IPS-NIHi11 (cell line): ENCODE measurements around the gene PRKN.

Source experiments
- DNase-seq: peaks from one replicate; pipeline ENCODE4 v3.0.0; 2012; ENCODE audit warnings: mixed read lengths, low spot score

PRKN gene

DNA sequence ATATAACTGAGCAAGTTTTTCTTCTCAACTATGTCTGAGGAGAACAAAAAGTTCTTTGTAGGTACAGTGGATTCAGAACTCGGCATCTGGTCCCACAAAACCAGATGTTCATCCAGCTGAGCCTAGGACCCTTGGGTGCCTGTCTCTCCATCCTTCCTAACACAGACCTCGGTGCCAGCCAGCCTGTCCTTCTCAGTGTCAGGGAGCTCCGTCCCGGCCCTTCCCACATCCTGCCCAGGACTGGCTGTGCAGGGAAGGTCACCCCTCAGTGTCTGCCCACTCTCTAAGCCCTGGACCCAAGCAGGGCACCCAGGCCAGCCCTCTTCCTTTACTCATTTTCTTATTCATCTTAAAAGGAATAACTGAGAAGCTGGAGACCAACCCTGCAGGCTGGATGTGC lies 1421.7 kb downstream of the PRKN start:
- no peak for DNase-seq

DNA sequence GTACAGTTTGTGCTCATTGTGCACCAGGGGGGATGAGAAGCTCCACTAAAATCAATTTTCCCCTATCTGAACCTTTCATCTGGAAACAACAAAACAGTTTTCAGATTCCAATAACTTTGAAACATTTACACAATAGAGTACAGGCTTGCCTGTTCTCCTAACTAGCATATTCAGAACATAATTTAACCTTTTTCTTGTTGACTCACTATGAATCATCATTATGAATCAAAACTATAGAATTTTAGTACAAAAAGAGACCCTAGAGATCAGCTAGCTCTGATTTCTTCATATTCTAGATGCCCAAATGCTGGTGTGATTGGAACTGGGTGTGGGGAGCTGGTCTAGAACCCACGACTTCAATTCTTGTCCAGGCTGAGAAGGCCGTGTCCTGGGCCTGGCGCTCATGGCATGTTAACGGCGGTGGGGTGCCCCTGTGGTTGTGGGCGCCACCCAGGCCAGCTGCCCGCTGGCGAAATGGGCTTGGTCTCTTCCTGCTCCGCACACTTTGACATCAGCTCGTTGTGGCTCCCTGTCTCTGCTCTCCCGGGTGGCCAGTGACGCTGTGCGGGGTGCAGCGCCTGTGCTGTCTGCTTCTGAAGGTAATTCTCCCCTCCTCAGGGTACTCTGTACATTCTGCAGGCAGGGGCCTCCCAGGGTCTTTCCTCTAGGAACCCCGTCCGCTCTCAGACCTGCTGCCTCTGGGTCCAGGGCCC lies 1423.8 kb downstream of the PRKN start:
- no peak for DNase-seq

DNA sequence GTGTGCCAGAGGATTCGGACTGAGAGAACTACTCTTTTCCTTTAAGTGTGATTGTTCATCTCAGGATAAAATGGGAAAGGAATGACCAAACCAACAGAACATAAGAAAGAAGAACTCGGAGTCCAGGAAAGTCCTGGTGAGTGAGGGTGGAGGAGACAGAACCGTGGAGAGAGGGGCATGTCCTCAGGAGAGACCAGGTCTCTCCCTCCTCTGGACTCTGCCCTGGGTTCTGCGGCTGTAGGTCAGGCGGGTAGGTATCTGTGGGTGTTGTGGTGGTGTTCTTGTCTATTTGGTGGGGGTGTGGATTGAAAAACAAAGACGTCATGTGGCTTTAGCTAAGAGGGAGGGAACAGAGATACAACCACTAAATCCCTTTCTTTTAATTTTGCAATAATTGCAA lies 1424.6 kb downstream of the PRKN start:
- no peak for DNase-seq

DNA sequence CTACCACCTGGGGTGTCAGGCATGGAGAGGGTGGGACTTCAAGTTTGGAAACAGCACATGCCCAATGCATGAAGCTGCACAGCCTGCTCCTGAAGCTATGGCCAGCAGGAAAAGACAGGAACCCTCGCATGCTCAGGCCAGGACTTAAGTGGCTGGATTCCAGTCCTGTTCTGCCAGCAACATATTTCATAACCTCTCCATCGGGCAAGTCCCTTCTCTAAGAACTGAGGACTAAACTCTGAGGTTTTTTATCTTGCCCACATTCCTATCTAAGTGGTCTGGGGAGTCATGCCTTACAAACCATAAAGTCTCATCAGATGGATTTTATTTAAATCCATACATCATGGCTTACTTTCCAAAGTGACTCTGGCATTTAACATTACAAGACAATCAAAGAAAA lies 1426.2 kb downstream of the PRKN start:
- no peak for DNase-seq

DNA sequence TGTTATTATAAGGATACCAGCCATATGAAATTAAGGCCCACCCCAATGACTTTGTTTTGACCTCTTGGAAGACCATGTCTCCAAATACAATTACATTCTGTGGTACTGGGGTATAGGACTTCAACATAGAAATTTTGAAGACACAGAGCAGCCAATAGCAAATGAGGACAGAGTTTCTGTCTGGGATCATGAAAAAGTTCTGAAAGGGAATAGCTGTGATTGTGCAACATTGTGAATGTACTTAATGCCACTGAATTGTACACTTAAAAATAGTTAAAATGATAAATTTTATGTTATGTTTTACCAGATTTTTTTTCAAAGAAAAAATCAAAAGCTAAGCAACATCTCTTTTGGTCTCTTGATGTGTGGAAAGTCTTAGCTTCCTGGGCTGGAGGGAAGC lies 1426.7 kb downstream of the PRKN start:
- no peak for DNase-seq

DNA sequence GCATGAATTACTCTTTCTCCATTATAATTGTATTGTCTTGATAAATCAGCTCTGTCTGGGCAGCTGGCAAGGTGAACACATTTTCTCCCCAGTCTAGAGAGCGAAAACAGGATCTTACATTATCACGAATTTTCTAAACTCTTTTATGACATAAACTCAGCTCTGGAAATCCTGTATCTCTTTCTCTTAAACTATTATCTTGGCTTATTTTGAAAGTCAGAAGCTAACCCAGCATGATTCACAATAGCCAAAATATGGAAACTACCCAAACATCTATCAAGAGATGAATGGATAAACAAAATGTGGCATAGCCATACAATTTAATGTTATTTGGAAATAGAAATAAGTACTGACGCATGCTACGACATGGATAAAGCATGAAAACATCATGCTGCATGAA lies 1427.8 kb downstream of the PRKN start:
- no peak for DNase-seq
